Type B pancreatic cell (in vitro differentiated cells): ENCODE results near the gene LRRK1. TPM values are rescaled to one million over a fixed set of nuclear protein-coding genes. Genes with fewer than 3 reads are reported as not detected.

Experiments used
- DNase-seq: peaks from one replicate; pipeline ENCODE4 v3.0.0; 2021; ENCODE audit warnings: mixed read lengths; ENCODE audit not compliant: unreplicated experiment; ENCODE audit errors: extremely low spot score
- H3K27ac Mint-ChIP-seq: 2 replicates; pipeline ENCODE4 v1.8.0; 2021; ENCODE audit warnings: mild to moderate bottlenecking, mixed read lengths
- H3K27me3 Mint-ChIP-seq: 2 replicates; pipeline ENCODE4 v1.8.0; 2021; ENCODE audit warnings: mixed read lengths
- H3K36me3 Mint-ChIP-seq: 2 replicates; pipeline ENCODE4 v1.8.0; 2021; ENCODE audit warnings: mixed read lengths
- H3K4me1 Mint-ChIP-seq: one replicate; pipeline ENCODE4 v1.8.0; 2021; ENCODE audit warnings: mixed read lengths; ENCODE audit not compliant: unreplicated experiment
- H3K4me3 Mint-ChIP-seq: 2 replicates; pipeline ENCODE4 v1.8.0; 2021; ENCODE audit warnings: mild to moderate bottlenecking, mixed read lengths
- H3K9me3 Mint-ChIP-seq: 2 replicates; pipeline ENCODE4 v1.8.0; 2021; ENCODE audit warnings: mixed read lengths
- CTCF ChIP-seq: fragments of 200-600 bp; sonication (generic); conservative IDR thresholded peaks from 2 replicates; pipeline ENCODE4 v1.5.0; 2021; ENCODE audit warnings: antibody characterized with exemption, mild to moderate bottlenecking
- total RNA-seq: library from RNA; stranded (reverse); gene quantifications from 2 replicates; pipeline ENCODE4 v1.2.1, GENCODE V29; 2021; ENCODE audit warnings: low replicate concordance

The LRRK1 gene
- total RNA-seq, 1 donor from 2014 or later = 2.0 TPM

DNA sequence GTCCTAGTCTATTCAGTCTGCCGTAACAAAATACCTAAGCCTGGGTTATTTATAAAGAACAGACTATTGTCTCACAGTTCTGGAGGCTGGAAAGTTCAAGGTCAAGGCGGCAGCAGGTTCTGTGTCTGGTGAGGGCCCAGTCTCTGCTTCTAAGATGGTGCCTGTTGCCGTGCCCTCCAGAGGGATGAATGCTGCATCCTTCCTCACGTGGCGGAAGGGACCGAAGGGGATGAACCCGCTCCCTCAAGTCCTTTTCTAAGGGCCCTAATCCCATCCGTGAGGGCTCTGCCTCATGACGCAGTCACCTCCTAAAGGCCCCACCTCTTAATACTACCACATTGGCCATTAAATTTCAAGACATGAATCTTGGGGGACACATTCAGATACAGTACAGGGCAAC is 199.0 kb downstream of the LRRK1 start:
- DNase-seq = no peak
- Mint-ChIP-seq H3K27ac (no peak overlapping the region), H3K36me3 (no peaks in the 10 kb centered on the region), H3K4me1 (peaks cover 35% of the 10 kb centered on the region), H3K4me3 (no peak overlapping the region), H3K9me3 (no peaks in the 10 kb centered on the region), H3K27me3 (peaks cover under 1% of the 10 kb centered on the region)
- TF ChIP-seq CTCF = no peak

DNA sequence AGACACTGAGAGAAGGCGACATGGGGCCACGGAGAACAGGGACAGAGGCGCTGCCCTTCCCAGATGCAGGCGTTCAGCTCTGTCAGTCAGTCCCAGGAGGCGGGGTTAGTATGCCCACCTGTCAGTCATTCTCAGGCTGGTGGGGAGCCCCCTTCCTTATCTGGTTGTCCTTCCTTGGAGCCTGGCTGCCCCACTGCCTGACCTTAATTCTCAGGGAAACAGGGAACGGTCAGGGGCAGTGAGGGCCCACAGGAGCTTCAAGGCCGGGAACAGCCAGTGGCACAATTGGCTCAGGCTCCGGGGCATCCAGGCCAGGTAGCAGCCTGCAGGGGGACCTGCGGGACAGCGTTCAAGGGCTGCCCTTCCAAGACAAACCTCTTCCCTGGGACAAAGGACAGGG is 199.5 kb downstream of the LRRK1 start:
- no peak for DNase-seq
- Mint-ChIP-seq H3K27me3 (peaks cover 4% of the 10 kb centered on the region), H3K4me1 (peaks cover 37% of the 10 kb centered on the region), H3K4me3 (no peak overlapping the region), H3K9me3 (no peaks in the 10 kb centered on the region), H3K36me3 (no peaks in the 10 kb centered on the region), H3K27ac (no peak overlapping the region)
- TF ChIP-seq CTCF = no peak

- H3K4me3 Mint-ChIP-seq = no peak overlapping the region
- no peaks in the 10 kb centered on the region for H3K36me3 Mint-ChIP-seq
- no peak for DNase-seq
- no peaks in the 10 kb centered on the region for H3K9me3 Mint-ChIP-seq
- H3K4me1 Mint-ChIP-seq = peaks cover 37% of the 10 kb centered on the region
- no peak overlapping the region for H3K27ac Mint-ChIP-seq
- peaks cover 4% of the 10 kb centered on the region for H3K27me3 Mint-ChIP-seq
- no peak for TF ChIP-seq CTCF
Observed at GRCh38 chr15:101119181-101119580, 200.0 kb downstream of the LRRK1 start.

Other genes starting within 250 kb of the LRRK1 start
- gene ALDH1A3, start 39.5 kb upstream of the LRRK1 start, total RNA-seq = 13.0 and 14.4 TPM in 2 replicates